IPS-15b (cell line): ENCODE data around the gene JAKMIP2.
"Not testable (repeated sequence)": the region's sequence is repeated elsewhere in the genome, so short reads cannot be mapped to it uniquely, and the experiment has no call there.

Experiments
- H3K27me3 ChIP-seq: one replicate; pipeline ENCODE4 v1.6.1; 2013; ENCODE audit warnings: low read length; ENCODE audit not compliant: control insufficient read depth, insufficient read depth
- H3K36me3 ChIP-seq: one replicate; pipeline ENCODE4 v1.6.1; 2013; ENCODE audit warnings: low read length; ENCODE audit not compliant: control insufficient read depth, insufficient read depth
- H3K4me1 ChIP-seq: one replicate; pipeline ENCODE4 v1.6.1; 2013; ENCODE audit warnings: mild to moderate bottlenecking, low read length; ENCODE audit not compliant: control insufficient read depth, insufficient read depth
- H3K4me3 ChIP-seq: one replicate; pipeline ENCODE4 v1.5.1; 2013; ENCODE audit warnings: low read depth, low read length
- H3K9ac ChIP-seq: one replicate; pipeline ENCODE4 v1.6.1; 2013; ENCODE audit warnings: low read depth, mild to moderate bottlenecking, low read length
- H3K9me3 ChIP-seq: one replicate; pipeline ENCODE4 v1.6.1; 2013; ENCODE audit warnings: mild to moderate bottlenecking, low read length; ENCODE audit not compliant: control insufficient read depth, insufficient read depth

Gene JAKMIP2

GRCh38 chr5:147616421-147616820 lies 166.1 kb downstream of the JAKMIP2 start:
- H3K9ac ChIP-seq, result no peak overlapping the region

DNA sequence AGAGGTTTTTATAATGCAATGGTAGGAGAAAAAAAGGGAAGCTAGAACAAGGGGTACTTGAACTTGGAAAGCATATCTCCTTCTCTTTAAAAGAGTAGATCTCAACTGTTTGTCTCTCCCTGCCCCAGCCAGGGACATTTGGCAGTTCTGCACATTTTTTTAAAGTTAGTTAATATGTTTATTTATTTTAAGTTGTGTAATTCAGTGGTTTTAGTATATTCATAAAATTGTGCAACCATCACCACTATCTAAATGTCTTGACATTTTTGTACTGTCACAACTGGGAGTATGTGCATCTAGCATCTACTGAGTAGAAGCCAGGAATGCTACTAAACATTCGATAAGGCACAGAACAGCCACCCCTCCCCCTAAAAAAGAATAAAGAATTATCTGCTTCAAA lies 169.2 kb downstream of the JAKMIP2 start:
- Histone ChIP-seq H3K4me3 (no peak overlapping the region), H3K36me3 (peaks cover 7% of the 10 kb centered on the region), H3K9me3 (no peaks in the 10 kb centered on the region), H3K9ac (no peak overlapping the region), H3K4me1 (peaks cover 17% of the 10 kb centered on the region), H3K27me3 (no peaks in the 10 kb centered on the region)

More at GRCh38 chr5:147616421-147616820, 166.1 kb downstream of the JAKMIP2 start:
- peaks cover 9% of the 10 kb centered on the region for H3K4me1 ChIP-seq
- no peaks in the 10 kb centered on the region for H3K9me3 ChIP-seq
- no peaks in the 10 kb centered on the region for H3K27me3 ChIP-seq
- peaks cover 7% of the 10 kb centered on the region for H3K36me3 ChIP-seq
- no peak overlapping the region for H3K4me3 ChIP-seq

DNA sequence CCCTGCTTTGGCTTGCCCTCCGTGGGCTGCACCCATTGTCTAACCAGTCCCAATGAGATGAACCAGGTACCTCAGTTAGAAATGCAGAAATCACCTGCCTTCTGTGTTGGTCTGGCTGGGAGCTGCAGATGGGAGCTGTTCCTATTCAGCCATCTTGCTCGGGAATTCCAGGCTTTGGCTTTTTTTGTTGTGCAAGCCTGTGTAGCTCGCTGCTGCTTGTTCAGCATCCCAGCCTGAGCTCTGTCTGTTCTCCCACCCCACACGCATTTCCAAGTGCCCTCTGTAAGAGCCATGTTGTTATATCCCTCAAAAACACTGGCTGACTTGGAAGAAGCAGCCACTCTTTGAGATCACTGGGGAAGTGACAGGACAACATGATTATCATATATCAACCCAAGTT lies 171.0 kb downstream of the JAKMIP2 start:
- H3K36me3 ChIP-seq, result peaks cover 7% of the 10 kb centered on the region
- peaks cover 17% of the 10 kb centered on the region for H3K4me1 ChIP-seq
- no peaks in the 10 kb centered on the region for H3K27me3 ChIP-seq
- H3K9ac ChIP-seq, result no peak overlapping the region
- no peak overlapping the region for H3K4me3 ChIP-seq
- H3K9me3 ChIP-seq, result no peaks in the 10 kb centered on the region

GRCh38 chr5:147610798-147611197 lies 171.7 kb downstream of the JAKMIP2 start:
- peaks cover 17% of the 10 kb centered on the region for H3K4me1 ChIP-seq
- H3K27me3 ChIP-seq, result no peaks in the 10 kb centered on the region
- peaks cover 7% of the 10 kb centered on the region for H3K36me3 ChIP-seq
- H3K9me3 ChIP-seq, result no peaks in the 10 kb centered on the region
- H3K4me3 ChIP-seq, result no peak overlapping the region
- H3K9ac ChIP-seq, result no peak overlapping the region

- Histone ChIP-seq H3K36me3 (peaks cover 3% of the 10 kb centered on the region), H3K4me3 (no peak overlapping the region), H3K27me3 (no peaks in the 10 kb centered on the region), H3K4me1 (no peaks in the 10 kb centered on the region), H3K9ac (no peak overlapping the region), H3K9me3 (no peaks in the 10 kb centered on the region)
Measured at GRCh38 chr5:147601652-147602051, 180.9 kb downstream of the JAKMIP2 start.

DNA sequence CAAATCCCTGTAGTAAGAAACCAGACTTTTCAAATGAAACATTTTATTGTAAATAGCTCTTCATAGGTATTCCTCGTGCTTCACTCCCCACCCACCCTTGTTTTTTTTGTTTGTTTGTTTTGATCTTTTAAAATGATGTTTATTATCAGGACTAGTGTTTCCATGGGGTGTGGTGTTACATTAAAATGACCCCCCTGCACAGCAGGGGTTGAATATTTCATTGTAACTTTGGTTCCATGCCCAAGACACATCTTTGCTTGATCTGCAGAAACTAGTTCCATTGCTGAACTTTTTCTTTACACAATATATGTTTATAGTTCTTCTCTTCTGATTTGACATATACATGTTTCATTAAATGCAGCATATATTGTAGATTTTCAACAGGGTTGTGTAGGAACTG lies 191.4 kb downstream of the JAKMIP2 start:
- Histone ChIP-seq H3K9ac (no peak overlapping the region), H3K9me3 (no peaks in the 10 kb centered on the region), H3K36me3 (peaks cover 10% of the 10 kb centered on the region), H3K4me3 (no peak overlapping the region), H3K27me3 (no peaks in the 10 kb centered on the region), H3K4me1 (peaks cover 7% of the 10 kb centered on the region)

DNA sequence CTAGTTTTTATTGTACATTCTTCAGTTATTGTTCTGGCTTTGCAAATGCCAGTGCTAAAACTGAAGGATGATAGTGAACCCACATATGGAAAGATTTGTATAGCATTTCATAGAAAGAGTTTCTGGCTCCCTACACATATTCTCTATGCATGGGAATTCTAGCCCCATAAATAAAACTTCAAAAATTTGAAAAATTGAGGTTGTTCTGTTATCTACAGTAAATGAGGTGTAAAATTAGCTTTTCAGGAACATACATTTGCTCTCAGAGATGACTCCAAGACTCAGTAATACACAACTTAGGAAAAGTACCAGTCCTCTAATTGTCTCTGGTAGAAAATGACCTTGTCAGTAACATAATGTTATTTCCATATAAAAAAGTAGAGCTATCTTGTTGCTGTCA lies 192.4 kb downstream of the JAKMIP2 start:
- H3K9me3 ChIP-seq, result no peaks in the 10 kb centered on the region
- H3K4me3 ChIP-seq, result no peak overlapping the region
- no peaks in the 10 kb centered on the region for H3K27me3 ChIP-seq
- peaks cover 7% of the 10 kb centered on the region for H3K4me1 ChIP-seq
- H3K9ac ChIP-seq, result no peak overlapping the region
- peaks cover 6% of the 10 kb centered on the region for H3K36me3 ChIP-seq

DNA sequence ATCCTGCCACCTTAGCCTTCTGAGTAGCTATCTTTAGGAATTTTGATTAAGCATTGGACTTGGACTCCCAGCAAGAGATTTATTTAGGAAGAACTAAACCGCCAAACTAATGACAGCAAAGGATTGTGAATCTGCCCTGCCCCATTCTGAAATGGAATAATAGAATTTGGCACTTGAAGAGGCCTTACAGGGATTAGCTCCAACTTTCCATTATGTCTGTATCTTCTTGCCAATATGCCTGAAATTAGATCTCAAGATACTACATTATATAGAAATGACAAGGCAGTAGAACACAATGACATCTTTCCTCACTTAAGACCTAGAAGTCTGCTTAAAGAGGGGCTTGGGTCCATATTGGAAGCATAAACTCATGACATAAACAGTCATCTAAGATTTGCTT lies 195.7 kb downstream of the JAKMIP2 start:
- H3K9me3 ChIP-seq, result no peaks in the 10 kb centered on the region
- H3K27me3 ChIP-seq, result no peaks in the 10 kb centered on the region
- no peak overlapping the region for H3K9ac ChIP-seq
- H3K36me3 ChIP-seq, result peaks cover 3% of the 10 kb centered on the region
- H3K4me3 ChIP-seq, result no peak overlapping the region
- H3K4me1 ChIP-seq, result peaks cover 7% of the 10 kb centered on the region

- H3K27me3 ChIP-seq, result no peaks in the 10 kb centered on the region
- peaks cover 3% of the 10 kb centered on the region for H3K36me3 ChIP-seq
- H3K9me3 ChIP-seq, result no peaks in the 10 kb centered on the region
- no peak overlapping the region for H3K4me3 ChIP-seq
- peaks cover 11% of the 10 kb centered on the region for H3K4me1 ChIP-seq
- no peak overlapping the region for H3K9ac ChIP-seq
Measured at GRCh38 chr5:147586221-147586620, 196.3 kb downstream of the JAKMIP2 start.

- not testable (repeated sequence) for H3K9me3 ChIP-seq, H3K27me3 ChIP-seq, H3K9ac ChIP-seq, H3K36me3 ChIP-seq, H3K4me3 ChIP-seq, H3K4me1 ChIP-seq
Measured at GRCh38 chr5:147582272-147582671, 200.3 kb downstream of the JAKMIP2 start.

DNA sequence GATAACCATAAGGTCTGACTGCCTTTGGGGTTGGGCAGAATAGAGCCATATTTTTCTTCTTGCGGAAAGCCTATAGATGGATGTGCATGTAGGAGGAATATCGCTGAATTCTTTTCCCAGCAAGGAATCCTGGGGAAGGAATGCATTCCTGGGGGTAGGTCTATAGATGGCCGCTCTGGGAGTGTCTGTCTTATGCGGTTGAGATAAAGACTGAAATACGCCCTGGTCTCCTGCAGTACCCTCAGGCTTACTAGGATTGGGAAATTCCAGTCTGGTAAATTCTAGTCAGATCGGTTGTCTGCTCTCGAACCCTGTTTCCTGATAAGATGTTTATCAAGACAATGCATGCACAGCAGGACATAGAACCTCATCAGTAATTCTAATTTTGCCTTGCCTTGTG lies 202.1 kb downstream of the JAKMIP2 start:
- not testable (repeated sequence) for H3K27me3 ChIP-seq, H3K4me3 ChIP-seq, H3K4me1 ChIP-seq, H3K9me3 ChIP-seq, H3K36me3 ChIP-seq, H3K9ac ChIP-seq

GRCh38 chr5:147578228-147579024 lies 204.1 kb downstream of the JAKMIP2 start:
- H3K27me3 ChIP-seq, result no peaks in the 10 kb centered on the region
- H3K4me1 ChIP-seq, result peaks cover 27% of the 10 kb centered on the region
- no peak overlapping the region for H3K4me3 ChIP-seq
- no peaks in the 10 kb centered on the region for H3K36me3 ChIP-seq
- no peaks in the 10 kb centered on the region for H3K9me3 ChIP-seq
- H3K9ac ChIP-seq, result no peak overlapping the region
